Suppressor macrophage treated with lipopolysaccharide for 1 hour (primary cell): Measurements from ENCODE around the gene SERINC5.

Source experiments
- DNase-seq, 3 donors: peaks; one replicate each; pipeline ENCODE4 v3.0.0-alpha.2; 2020 to 2022

The SERINC5 gene

DNA sequence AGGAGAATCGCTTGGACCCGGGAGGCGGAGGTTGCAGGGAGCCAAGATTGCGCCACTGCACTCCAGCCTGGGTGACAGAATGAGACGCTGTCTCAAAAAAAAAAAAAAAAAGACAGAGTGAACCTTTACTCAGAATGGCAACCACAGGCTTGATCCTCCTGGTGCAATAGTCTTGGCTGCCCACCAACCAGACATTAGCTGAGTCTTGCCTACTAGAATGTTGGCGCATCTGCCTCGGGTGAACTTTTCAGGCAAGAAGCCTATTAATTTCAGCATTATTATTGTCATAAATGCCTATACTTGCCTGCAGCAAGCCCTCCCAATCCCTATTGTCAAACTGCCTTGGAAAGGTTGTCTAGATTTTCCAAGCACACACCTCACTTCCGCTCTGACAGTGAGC lies 4.2 kb downstream of the SERINC5 start:
- no peak for DNase-seq

DNA sequence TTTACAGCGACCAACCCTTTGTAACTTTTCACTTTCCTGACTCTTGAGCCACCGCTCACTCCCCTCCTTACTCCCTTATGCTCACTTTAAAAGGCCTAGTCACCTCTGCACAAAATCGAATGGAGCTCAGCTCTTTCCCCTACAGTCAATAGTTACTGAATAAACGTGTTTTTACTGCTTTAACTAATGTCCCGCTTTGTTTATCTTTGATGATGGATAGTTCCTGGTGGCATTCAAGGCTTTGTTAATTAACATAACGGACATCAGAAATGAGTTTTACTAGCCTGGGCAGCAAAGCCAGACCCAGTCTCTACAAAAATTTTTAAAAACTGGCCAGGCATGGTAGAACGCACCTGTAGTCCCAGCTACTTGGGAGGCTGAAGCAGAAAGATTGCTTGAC lies 5.0 kb downstream of the SERINC5 start:
- DNase-seq: no peak

DNA sequence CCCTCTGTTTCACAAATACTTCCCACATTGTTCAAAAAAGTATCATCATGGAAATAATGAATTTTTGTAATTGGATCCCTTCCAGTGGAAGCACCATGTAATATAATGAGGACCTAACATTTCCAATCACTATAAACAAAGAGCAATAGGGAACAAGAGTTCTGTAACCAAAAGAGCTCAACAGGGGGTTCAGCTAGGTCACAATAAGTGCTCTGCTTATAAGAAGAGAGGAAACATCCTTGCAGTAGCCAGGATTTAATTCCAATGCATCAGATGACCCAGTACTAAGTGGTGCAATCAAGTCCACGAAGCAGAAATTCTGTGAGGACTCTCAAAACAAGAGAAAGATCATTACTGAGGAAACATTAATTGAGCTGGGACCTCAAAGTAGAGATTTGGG lies 5.9 kb downstream of the SERINC5 start:
- DNase-seq: no peak

DNA sequence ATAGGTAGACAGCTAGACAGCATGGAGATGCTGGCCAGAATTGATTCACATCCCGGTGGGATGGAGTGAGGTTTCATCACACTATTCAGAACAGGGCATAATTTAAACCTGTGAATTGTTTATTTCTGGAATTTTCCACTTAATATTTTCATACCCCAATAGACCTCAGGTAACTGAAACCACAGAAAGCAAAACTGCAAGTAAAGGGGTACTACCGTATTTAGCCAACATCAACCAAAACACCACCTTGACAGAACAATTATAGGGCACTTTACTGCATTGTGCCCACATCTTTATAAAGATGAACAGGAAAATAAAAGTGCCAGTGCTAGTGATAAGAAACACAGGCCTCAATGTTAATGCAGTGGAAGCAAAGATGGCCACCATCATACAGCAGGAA lies 7.5 kb downstream of the SERINC5 start:
- no peak for DNase-seq

DNA sequence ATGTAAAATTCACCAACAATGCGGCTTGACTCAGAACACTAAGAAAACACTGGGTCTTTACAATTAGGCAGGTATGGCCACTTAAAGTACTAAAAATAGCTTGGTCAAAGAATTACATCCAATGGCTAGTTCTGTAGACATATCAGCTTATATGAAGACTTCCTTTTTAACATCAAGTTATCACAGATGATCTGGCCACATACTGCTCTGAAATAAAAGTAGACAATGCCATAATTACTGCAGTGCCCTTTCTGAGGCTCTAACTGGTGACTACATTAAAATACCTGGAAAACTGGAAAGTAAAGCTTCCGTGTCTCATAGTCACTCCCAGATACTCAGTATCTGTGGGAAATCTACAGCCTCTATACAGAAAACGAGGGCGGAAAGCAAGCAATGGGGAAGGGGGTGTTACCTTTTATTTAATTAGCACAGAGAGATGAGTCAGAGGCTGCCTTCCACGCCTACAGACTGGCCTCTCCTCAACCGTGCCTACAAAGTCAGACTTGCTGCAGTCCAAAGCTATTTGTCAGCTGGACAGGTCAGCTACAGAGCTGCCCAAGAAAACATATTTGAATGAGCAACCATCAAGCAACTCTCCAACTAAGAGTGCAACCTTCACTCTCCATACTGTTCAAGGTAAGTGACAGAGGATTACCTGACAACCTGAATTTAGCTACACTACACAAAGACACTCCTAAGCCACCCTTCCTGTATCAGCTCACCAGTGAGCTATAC lies 8.7 kb downstream of the SERINC5 start:
- peak; percentile 82 to 89 (median 88) for DNase-seq

DNA sequence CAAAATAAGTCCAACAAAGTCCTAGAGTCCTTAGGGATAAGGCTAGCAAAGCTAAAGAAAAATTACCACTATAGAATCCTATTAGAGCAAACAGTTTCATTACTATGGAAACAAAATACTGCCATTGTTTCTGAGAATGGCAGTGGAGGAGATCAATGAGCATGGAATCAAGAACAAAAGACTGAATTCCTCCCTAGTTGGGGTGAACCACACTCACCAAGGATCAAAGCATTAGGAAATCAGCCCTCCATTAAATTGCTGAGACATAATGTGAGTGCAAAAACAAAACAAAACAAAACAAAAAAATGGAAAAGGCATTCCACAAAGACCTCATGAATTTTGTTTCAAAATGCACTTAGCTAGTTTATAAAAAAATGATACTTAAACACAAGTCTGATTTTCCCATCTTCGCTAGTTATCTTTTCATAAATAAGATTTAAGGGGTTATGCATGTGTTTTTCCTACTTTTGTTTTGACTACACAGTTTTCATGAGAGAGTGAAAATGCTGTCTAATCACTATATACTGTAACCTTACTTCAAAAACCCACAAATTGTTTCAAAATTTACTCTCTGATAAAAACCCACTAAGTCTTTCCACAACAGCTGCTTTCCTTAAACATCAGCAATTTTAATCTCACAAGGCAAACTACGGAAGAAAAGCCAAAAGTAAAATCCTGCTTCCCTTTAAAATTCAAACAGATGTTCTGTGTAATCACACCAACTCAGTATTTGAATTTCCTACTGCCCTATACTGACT lies 9.7 kb downstream of the SERINC5 start:
- DNase-seq: peak in 2 of 3 donors; percentile 26 to 35

DNA sequence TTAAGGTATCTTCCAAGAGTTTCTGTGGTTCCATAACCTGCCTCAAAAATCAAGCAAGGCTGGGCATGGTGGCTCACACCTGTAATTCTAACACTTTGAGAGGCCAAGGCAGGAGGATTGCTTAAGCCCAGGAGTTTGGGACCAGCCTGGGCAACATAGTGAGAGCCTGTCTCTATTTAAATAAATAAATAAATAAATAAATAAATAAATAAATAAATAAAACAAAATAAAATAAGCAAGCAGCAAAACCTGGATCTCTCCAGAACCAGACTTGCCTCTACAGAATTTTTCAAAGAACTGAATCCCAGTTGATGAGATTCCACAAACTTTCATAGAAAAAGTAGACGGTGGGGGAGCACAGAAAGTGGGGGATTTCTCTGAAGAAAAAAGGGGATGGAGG lies 12.3 kb downstream of the SERINC5 start:
- DNase-seq: no peak

DNA sequence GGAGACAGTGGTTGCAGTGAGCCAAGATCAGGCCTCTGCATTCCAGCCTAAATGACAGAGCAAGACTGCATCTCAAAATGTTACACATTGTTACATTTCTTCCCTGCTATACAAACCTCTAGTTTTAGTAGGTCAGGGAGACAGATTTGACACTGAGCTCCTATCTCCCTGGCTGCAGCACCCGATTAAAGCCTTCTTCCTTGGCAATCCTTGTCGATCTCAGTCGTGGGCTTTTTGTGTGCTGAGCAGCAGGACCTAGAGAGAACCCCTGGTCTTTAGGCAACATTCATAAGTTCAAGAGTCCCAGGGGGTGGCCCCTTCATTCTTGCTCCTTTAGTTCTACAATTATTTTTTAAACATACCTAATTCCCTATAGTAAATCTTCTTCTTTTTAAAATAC lies 13.0 kb downstream of the SERINC5 start:
- DNase-seq: no peak

DNA sequence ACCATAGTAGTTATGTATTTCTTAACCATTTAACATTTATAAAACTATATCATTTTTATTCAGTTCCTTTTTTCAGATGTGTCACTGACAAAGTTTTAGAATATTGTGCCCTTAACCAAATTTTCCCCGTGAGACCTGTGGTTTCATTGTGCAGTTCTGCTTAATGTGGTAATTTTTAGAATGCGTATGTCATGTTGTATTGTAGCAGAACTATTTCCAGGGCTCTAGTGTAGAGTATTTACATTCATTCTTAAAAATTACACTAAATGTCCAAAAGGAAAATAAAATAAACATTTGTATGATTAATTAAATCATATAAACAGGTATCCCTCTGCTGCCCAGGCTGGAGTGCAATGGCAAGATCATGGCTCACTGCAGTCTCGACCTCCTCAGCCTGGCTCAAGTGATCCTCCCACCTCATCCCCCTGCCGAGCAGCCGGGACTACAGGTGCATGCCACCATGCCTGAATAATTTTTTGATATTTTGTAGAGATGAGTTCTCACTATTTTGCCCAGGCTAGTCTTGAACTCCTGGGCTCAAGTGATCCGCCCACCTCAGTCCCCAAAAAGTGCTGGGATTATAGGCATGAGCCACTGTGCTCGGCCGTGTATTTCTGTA lies 15.4 kb downstream of the SERINC5 start:
- DNase-seq: peak in 1 of 3 donors; percentile 49

DNA sequence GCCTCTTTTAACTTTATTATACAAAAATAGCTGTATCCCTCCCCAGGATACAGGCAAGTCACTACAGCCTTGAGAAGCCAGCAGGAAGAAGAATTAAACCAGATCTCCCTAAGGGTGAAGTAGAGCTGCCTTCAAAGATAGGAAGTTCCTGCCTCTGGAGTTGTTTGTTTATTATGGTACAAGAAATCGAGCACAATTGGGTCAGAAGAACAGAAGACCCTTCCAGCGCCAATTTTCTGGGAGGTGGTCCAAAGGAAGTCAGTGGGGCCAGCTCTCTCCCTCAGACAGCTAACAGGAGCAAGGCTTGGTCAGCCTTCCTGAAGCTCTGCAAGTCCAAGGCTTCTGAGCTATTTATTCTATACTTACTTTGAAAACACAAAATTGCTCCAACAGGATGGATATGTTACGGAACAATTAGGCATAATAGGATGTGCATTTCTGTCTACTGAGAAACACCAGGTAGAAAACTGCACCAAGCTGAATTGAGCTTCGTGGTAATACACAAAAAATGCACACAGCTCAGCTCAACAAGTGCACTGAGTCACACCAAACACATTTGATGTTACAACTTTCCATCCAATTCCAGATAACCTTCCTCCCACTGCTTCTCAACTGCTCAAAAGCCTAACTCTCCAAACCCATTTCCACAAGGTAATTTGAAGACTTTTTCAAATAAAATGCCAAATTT lies 16.0 kb downstream of the SERINC5 start:
- no peak for DNase-seq

DNA sequence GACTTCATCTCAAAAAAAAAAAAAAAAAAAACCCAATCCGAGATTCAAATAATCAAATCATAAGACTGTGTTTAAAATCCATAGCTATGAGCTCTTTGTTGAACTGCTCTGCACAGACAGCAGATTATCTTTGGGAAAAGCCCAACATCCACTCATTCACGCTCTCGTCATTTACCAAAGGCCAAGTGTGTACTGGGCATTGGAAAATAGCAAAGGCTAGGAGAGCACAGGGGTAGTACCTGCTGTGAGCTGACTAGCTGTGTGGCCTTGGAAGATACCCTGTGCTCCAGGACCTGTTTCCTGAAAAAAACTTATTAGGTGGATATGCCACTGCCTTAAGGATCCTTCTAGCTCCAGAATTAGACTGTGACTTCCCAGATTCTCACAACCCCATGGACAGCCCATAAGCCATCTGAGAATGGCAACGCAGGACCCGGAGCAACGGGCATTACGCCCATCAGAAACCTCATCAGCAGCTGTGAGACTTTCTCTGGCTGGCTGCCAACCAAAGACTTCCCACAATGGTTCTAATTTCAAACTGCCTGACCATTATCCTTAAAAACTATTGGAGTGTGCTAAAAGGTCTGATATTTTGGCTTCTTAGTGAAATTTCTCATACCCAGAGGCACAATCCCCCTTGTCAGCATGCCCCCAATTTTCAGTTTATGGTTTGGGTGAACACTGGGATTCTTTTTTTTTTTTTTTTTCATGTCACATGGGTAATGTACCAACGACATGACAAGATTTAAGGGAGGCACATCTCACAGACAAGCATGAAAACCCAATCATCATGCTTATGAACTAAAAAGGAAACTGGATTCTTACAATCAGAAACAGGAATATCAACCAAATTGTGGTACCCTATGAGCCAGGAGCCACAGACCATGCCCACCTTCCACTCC lies 16.8 kb downstream of the SERINC5 start:
- DNase-seq: peak in 2 of 3 donors; percentile 42 to 64

DNA sequence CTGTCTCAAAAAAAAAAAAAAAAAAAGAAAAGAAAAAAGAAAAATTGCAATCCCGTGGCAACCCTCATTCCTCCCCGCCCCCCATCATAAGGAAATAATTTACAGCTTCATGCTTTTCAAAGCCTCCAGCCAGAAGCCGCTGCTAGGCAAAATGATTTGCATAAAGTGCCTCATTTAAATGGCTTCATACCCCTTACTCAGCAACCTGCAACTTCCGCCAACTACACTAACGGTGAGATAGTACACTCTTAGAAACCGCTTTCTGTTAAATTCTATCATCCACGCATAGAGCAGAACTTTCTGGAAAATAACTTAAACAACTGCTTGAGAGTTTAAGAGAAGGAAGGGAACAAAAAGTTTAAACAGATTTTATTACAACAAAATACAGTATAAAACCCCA lies 17.8 kb downstream of the SERINC5 start:
- DNase-seq: no peak

DNA sequence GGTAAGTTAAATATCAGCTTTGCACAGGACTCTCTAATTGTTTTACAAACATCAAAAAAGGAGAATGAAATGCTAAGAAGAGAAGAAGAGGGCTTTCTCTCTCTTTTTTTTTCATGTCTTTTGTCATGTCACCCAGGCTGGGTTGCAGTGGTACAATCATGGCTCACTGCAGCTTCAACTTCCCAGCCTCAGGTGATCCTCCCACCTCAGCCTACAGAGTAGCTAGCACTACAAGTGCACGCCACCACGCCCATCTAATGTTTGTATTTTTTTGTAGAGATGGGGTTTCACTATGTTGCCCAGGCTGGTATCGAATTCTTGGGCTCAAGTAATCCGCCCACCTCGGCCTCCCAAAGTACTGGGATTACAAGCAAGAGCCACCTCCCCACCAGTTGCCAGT lies 18.6 kb downstream of the SERINC5 start:
- no peak for DNase-seq

DNA sequence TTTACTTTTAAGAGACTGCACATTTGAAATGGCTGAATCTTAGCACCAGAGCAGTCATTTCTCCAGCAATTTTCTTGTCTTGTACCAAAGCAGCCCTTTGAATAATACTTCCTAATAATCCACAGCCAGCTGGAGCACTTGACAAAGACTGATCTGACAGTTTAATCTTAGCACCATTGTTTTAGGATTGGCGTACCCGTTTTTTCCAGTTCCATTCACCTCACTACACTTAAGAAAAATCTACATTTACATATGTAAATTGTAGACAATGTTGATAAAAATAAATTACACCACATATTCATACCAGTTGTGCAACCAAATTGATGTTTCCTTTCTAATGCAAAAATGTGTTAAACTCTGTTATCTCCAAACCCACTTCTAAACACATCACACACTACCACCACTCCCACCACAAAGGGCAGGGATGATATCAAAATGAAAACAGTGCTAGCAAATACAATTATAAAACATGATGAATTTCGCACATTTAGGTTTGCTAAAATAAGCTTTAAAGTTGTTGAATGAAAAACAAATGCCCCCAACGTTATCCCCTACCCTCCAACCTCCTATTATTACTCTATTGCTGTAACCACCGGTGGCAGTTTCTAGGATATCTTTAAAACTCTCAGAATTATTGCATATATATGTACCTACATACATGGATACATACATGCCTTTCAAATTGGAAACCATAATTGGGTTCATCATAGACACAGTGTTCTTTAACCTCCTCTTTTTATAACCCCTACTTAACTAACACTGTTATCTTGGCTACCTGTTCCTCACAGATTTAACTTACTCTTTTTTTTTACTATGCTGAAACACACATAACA lies 21.5 kb downstream of the SERINC5 start:
- DNase-seq: no peak

DNA sequence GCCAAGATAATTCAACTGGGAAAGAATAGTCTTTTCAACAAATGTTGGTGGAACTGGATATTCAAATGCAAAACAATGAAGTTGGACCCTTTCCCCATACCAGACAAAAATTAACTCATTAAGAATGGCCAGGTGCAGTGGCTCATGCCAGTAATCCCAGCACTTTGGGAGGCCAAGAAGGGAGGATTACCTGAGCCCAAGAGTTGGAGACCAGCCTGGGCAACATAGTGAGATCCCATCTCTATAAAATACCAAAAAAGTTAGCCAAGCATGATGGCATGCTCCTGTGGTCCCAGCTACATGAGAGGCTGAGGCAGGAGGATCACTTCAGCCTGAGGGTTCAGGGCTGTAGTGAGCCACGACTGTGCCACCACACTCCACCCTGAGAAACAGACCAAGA lies 24.2 kb downstream of the SERINC5 start:
- DNase-seq: no peak

DNA sequence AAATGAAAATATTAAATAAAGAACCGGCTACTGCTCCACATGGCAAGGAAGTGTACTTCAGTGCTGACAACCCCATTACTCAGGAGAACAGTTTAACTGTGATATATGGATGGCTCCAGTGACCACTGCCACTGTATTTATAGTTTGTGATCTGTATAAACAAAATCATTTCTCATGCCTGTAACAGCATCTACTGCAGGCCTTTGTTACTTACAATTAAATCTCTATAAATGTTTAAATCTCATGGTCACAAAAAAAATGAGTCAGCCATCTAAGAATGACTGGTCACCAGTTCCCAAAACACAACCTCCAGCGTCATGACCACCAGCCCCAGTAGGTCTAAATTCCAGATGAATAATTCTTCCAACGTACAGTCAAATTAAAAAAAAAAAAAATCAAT lies 24.6 kb downstream of the SERINC5 start:
- peak in 1 of 3 donors; percentile 42 for DNase-seq

DNA sequence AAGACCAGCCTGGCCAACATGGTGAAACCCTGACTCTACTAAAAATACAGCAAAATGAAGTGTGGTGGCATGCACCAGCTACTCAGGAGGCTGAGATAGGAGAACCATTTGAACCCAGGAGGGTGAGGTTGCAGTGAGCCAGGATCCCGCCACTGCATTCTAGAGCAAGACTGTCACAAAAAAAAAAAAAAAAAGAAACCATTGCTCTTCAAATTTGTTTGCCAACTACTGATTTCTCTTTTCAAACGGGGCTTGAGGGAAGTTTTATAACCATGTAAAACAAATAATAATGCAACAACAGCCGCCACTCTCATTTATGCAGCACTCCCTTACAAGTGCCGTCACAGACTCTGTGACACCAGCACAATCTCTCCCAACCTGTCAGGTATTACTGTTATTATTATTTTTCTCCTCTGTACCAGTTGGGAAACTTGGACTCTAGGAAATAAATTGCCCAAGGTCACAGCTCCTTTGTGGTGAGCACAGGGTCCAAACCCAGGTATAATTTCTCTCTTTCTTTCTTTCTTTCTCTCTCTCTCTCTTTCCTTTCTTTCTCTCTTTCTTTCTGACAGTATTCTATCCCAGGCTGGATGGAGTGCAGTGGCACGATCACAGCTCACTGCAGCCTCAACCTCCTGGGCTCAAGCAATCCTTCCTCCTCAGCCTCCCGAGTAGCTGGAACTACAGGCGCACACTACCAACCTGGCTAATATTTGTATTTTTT lies 25.4 kb downstream of the SERINC5 start:
- DNase-seq: no peak

DNA sequence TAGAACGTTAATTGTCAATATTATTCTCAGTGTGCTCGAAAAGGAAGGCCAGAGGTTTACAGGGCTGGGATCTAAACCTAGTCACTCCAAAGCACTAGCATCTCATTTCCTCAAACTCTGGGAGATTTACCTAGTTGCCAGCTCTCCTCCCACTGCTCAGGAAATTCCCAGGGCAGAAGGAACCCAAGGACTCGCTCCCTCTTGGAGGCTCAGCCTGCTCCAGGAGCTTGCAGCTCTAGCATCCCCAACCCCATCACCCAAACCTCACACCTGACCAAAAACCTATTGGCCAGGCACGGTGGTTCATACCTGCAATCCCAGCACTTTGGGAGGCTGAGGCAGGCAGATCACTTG lies 26.0 kb downstream of the SERINC5 start:
- DNase-seq: peak in 1 of 3 donors; percentile 51

DNA sequence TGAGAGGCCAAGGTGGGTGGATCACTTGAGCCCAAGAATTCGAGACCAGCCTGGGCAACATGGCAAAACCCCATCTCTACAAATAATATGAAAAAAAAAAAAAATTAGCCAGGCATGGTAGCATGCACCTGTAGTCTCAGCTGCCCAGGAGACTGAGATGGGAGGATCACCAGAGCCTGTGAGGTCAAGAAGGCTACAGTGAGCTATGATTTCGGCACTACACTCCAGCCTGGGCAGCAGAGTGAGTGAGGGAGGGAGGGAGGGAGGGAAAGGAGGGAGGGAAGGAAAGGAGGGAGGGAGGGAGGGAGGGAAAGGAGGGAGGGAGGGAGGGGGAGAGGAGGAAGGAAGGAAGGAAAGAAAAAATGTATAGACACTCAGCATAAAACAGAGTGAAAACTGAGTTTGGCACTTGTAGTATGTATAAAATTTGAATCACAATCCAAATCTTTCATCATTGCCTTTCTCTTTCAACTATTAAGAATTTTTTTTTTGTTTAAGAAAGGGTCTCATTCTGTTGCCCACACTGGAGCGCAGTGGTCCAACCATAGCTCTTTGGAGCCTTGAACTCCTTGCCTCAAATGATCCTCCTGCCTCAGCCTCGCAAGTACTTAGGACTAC lies 27.8 kb downstream of the SERINC5 start:
- no peak for DNase-seq

DNA sequence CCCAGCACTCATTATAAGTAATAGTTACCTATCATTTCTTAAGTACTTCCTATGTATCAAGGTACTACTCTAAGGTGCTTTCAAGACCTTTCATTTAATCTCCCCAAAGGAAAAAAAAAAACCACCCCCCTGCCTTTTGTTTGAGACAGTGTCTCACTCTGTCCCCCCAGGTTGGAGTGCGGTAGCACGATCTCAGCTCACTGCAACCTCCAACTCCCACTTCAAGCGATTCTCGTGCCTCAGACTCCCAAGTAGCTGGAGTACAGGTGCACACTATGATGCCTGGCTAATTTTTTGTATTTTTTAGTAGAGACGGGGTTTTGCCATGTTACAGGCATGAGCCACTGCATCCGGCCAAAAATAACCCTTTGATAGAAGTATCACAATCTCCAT lies 29.9 kb downstream of the SERINC5 start:
- no peak for DNase-seq
